SK-N-SH (cell line): ENCODE results near the gene SNCAIP.

Source experiments
- CHD2 ChIP-seq: fragments of 150-350 bp; IDR thresholded peaks from 2 replicates; pipeline ENCODE4 v1.6.1; 2018; ENCODE audit warnings: low read length; ENCODE audit not compliant: partially characterized antibody
- CTCF ChIP-seq: fragments of 200-600 bp; sonication (generic); IDR thresholded peaks from 2 replicates; pipeline ENCODE4 v1.6.1; 2017; ENCODE audit warnings: antibody characterized with exemption, mild to moderate bottlenecking, moderate library complexity
- ELF1 ChIP-seq: IDR thresholded peaks from 2 replicates; pipeline ENCODE4 v1.4.0; 2012
- EZH2phosphoT487 ChIP-seq: fragments of 200-600 bp; sonication (generic); IDR thresholded peaks from 2 replicates; pipeline ENCODE4 v1.6.1; 2017; ENCODE audit warnings: low read depth, mixed run types, mild to moderate bottlenecking, antibody characterized with exemption, moderate library complexity, borderline replicate concordance
- FOSL2 ChIP-seq: IDR thresholded peaks from 2 replicates; pipeline ENCODE4 v1.4.0; 2012; ENCODE audit warnings: low read depth, mild to moderate bottlenecking, moderate library complexity, borderline replicate concordance
- FOXJ3 ChIP-seq: sonication (generic); formaldehyde crosslinking; IDR thresholded peaks from 2 replicates; pipeline ENCODE4 v1.5.1; 2020; ENCODE audit warnings: mild to moderate bottlenecking, missing genetic modification reagents
- GABPA ChIP-seq: IDR thresholded peaks from 2 replicates; pipeline ENCODE4 v1.4.0; 2012; ENCODE audit warnings: low read depth, mild to moderate bottlenecking
- GATA2 ChIP-seq: sonication (generic); formaldehyde crosslinking; IDR thresholded peaks from 2 replicates; pipeline ENCODE4 v1.5.0; 2020; ENCODE audit warnings: mild to moderate bottlenecking, missing genetic modification reagents
- JUND ChIP-seq: IDR thresholded peaks from 2 replicates; pipeline ENCODE4 v1.4.0; 2012
- POLR2AphosphoS5 ChIP-seq: IDR thresholded peaks from 2 replicates; pipeline ENCODE4 v1.6.1; 2012; ENCODE audit warnings: low read depth, low read length
- RCOR1 ChIP-seq: fragments of 150-350 bp; IDR thresholded peaks from 2 replicates; pipeline ENCODE4 v1.6.1; 2017; ENCODE audit warnings: antibody characterized with exemption, low read length
- TF ChIP-seq, protein P1 (sequence below): IDR thresholded peaks from 2 replicates; pipeline ENCODE4 v1.6.1; 2012; ENCODE audit warnings: mild to moderate bottlenecking, low read depth, low read length, moderate library complexity

- TF ChIP-seq FOXJ3 (CRISPR knock-in tag) (no peak), CTCF (no peak), POLR2AphosphoS5 (no peak), EZH2phosphoT487 (no peak), CHD2 (no peak), FOSL2 (no peak), ELF1 (no peak), GABPA (no peak), RCOR1 (no peak), GATA2 (CRISPR knock-in tag) (no peak), JUND (no peak)
- TF ChIP-seq, protein P1, sequence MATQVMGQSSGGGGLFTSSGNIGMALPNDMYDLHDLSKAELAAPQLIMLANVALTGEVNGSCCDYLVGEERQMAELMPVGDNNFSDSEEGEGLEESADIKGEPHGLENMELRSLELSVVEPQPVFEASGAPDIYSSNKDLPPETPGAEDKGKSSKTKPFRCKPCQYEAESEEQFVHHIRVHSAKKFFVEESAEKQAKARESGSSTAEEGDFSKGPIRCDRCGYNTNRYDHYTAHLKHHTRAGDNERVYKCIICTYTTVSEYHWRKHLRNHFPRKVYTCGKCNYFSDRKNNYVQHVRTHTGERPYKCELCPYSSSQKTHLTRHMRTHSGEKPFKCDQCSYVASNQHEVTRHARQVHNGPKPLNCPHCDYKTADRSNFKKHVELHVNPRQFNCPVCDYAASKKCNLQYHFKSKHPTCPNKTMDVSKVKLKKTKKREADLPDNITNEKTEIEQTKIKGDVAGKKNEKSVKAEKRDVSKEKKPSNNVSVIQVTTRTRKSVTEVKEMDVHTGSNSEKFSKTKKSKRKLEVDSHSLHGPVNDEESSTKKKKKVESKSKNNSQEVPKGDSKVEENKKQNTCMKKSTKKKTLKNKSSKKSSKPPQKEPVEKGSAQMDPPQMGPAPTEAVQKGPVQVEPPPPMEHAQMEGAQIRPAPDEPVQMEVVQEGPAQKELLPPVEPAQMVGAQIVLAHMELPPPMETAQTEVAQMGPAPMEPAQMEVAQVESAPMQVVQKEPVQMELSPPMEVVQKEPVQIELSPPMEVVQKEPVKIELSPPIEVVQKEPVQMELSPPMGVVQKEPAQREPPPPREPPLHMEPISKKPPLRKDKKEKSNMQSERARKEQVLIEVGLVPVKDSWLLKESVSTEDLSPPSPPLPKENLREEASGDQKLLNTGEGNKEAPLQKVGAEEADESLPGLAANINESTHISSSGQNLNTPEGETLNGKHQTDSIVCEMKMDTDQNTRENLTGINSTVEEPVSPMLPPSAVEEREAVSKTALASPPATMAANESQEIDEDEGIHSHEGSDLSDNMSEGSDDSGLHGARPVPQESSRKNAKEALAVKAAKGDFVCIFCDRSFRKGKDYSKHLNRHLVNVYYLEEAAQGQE: no peak
These were observed 123.2 kb downstream of the SNCAIP start for GRCh38 chr5:122435234-122435633.
